HG03039 (cell line): ENCODE results near the gene AUTS2.

Source experiments
- ATAC-seq: cut with Tn5 transposase; IDR thresholded peaks from one replicate; pipeline ENCODE4 v1.9.1; 2021; ENCODE audit warnings: mild to moderate bottlenecking, moderate library complexity; ENCODE audit not compliant: unreplicated experiment

AUTS2 gene

GRCh38 chr7:69682518-69682917, 84.2 kb downstream of the AUTS2 start:
- ATAC-seq = no peak

- ATAC-seq = no peak
Measured at GRCh38 chr7:69683002-69683401, 84.7 kb downstream of the AUTS2 start.

- no peak for ATAC-seq
Measured at GRCh38 chr7:69684369-69685292, 86.4 kb downstream of the AUTS2 start.

- no peak for ATAC-seq
Measured at GRCh38 chr7:69685293-69685631, 87.0 kb downstream of the AUTS2 start.

- ATAC-seq = no peak
Measured at GRCh38 chr7:69686366-69686765, 88.1 kb downstream of the AUTS2 start.

- no peak for ATAC-seq
Measured at GRCh38 chr7:69687739-69688433, 89.6 kb downstream of the AUTS2 start.

- no peak for ATAC-seq
Measured at GRCh38 chr7:69690329-69690728, 92.1 kb downstream of the AUTS2 start.

GRCh38 chr7:69691327-69691726, 93.1 kb downstream of the AUTS2 start:
- ATAC-seq = no peak

GRCh38 chr7:69691734-69692133, 93.5 kb downstream of the AUTS2 start:
- ATAC-seq = no peak

GRCh38 chr7:69692611-69693010, 94.3 kb downstream of the AUTS2 start:
- no peak for ATAC-seq

GRCh38 chr7:69693042-69693441, 94.8 kb downstream of the AUTS2 start:
- ATAC-seq = no peak

GRCh38 chr7:69696054-69696591, 97.8 kb downstream of the AUTS2 start:
- peak; percentile 85 for ATAC-seq

GRCh38 chr7:69696686-69697685, 98.7 kb downstream of the AUTS2 start:
- ATAC-seq = no peak

- ATAC-seq = no peak
Measured at GRCh38 chr7:69698109-69698825, 100.0 kb downstream of the AUTS2 start.

- no peak for ATAC-seq
Measured at GRCh38 chr7:69699931-69700330, 101.7 kb downstream of the AUTS2 start.

- no peak for ATAC-seq
Measured at GRCh38 chr7:69700331-69700730, 102.1 kb downstream of the AUTS2 start.

- ATAC-seq = no peak
Measured at GRCh38 chr7:69701288-69701687, 103.0 kb downstream of the AUTS2 start.

GRCh38 chr7:69702357-69702756, 104.1 kb downstream of the AUTS2 start:
- no peak for ATAC-seq

- ATAC-seq = no peak
Measured at GRCh38 chr7:69703099-69703498, 104.8 kb downstream of the AUTS2 start.

GRCh38 chr7:69706070-69706469, 107.8 kb downstream of the AUTS2 start:
- no peak for ATAC-seq
